AG04450 (cell line): Measurements from ENCODE around the gene CSGALNACT2. TPM values are rescaled to one million over a fixed set of nuclear protein-coding genes. Genes with fewer than 3 reads are reported as not detected.
A peak's percentile ranks its signal among the peaks of the same experiment; 100 is the strongest.
"Not testable (repeated sequence)": the region's sequence is repeated elsewhere in the genome, so short reads cannot be mapped to it uniquely, and the experiment has no call there.

Experiments used
- CTCF ChIA-PET: fragments of 300-600, 350-600 bp; formaldehyde crosslinking; extraction: SDS; loops from one replicate; lab custom pipeline; 2022; ENCODE audit warnings: antibody characterized with exemption, inconsistent platforms; lab: Charles Lee
- POLR2A ChIA-PET: fragments of 350-600 bp; formaldehyde crosslinking; extraction: SDS; loops from one replicate; lab custom pipeline; 2021; ENCODE audit warnings: antibody characterized with exemption, inconsistent platforms; lab: Yijun Ruan, JAX
- DNase-seq: peaks from one replicate; pipeline ENCODE4 v3.0.0-alpha.2; 2011; ENCODE audit warnings: low read depth, low spot score
- H3K27ac ChIP-seq: one replicate; pipeline ENCODE4 v1.5.1; 2012; ENCODE audit warnings: low read depth, low read length, control low read depth
- H3K27me3 ChIP-seq: one replicate; pipeline ENCODE4 v1.6.0; 2012; ENCODE audit warnings: low read length; ENCODE audit not compliant: control insufficient read depth, insufficient read depth
- H3K4me3 ChIP-seq: 2 replicates; pipeline ENCODE4 v1.5.1; 2011; ENCODE audit warnings: mild to moderate bottlenecking, low read depth, low read length, control low read depth
- H3K9me3 ChIP-seq: 2 replicates; pipeline ENCODE4 v1.5.1; 2012; ENCODE audit warnings: low read length; ENCODE audit not compliant: control insufficient read depth, insufficient read depth
- polyA plus RNA-seq: library from polyadenylated mRNA; depleted of rRNA; stranded (reverse); fragments of >200 nt; gene quantifications from 2 replicates; pipeline ENCODE4 v1.2.3, GENCODE V29; 2011
- TF ChIP-seq, protein P1 (sequence below): IDR thresholded peaks from 2 replicates; pipeline ENCODE4 v1.5.1; 2011; ENCODE audit warnings: low read depth, low read length, control low read depth, inconsistent platforms

CSGALNACT2 gene
- polyA plus RNA-seq, 1 experiment, result 23.0 TPM

DNA sequence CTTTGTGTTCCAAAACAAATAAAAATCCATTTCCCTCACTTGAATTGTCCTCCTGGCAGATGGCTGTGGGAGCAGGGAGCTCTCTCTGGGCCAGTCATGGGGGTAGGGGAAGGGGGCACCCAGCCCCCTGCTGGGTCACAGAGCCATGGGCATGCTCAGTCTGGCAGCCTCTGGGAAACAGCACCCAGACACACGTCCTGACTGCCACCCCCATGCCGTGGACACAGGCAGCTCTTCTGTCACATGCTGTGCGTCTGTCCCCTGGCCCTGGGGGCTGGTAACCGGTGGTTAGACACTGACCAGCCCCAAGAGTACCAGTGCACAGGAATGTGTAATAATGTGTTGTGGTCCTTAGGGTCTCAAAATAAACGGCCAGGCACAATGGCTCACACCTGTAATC, 81.6 kb downstream of the CSGALNACT2 start:
- TF ChIP-seq, protein P1, sequence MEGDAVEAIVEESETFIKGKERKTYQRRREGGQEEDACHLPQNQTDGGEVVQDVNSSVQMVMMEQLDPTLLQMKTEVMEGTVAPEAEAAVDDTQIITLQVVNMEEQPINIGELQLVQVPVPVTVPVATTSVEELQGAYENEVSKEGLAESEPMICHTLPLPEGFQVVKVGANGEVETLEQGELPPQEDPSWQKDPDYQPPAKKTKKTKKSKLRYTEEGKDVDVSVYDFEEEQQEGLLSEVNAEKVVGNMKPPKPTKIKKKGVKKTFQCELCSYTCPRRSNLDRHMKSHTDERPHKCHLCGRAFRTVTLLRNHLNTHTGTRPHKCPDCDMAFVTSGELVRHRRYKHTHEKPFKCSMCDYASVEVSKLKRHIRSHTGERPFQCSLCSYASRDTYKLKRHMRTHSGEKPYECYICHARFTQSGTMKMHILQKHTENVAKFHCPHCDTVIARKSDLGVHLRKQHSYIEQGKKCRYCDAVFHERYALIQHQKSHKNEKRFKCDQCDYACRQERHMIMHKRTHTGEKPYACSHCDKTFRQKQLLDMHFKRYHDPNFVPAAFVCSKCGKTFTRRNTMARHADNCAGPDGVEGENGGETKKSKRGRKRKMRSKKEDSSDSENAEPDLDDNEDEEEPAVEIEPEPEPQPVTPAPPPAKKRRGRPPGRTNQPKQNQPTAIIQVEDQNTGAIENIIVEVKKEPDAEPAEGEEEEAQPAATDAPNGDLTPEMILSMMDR, result no peak
- Histone ChIP-seq H3K4me3 (no peak overlapping the region), H3K27me3 (peaks cover 28% of the 10 kb centered on the region), H3K9me3 (no peaks in the 10 kb centered on the region), H3K27ac (no peak overlapping the region)
- DNase-seq, result no peak
- ChIA-PET CTCF (no interaction called here), POLR2A (no interaction called here)

DNA sequence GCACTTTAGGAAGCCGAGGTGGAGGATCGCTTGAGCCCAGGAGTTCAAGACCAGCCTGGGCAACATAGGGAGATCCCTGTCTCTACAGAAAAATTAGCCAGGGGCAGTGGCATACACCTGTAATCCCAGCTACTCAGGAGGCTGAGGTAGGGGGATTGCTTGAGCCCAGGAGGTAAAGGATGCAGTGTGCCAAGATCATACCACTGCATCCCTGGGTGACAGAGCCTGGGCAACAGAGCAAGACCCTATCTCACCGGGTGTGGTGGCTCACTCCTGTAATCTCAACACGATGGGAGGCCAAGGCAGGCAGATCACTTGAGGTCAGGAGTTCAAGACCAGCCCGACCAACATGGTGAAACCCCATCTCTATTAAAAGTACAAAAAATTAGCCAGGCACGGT, 82.0 kb downstream of the CSGALNACT2 start:
- DNase-seq, H3K9me3 ChIP-seq, POLR2A ChIA-PET, H3K4me3 ChIP-seq, CTCF ChIA-PET, H3K27ac ChIP-seq: not testable (repeated sequence)
- H3K27me3 ChIP-seq, result peaks cover 28% of the 10 kb centered on the region

DNA sequence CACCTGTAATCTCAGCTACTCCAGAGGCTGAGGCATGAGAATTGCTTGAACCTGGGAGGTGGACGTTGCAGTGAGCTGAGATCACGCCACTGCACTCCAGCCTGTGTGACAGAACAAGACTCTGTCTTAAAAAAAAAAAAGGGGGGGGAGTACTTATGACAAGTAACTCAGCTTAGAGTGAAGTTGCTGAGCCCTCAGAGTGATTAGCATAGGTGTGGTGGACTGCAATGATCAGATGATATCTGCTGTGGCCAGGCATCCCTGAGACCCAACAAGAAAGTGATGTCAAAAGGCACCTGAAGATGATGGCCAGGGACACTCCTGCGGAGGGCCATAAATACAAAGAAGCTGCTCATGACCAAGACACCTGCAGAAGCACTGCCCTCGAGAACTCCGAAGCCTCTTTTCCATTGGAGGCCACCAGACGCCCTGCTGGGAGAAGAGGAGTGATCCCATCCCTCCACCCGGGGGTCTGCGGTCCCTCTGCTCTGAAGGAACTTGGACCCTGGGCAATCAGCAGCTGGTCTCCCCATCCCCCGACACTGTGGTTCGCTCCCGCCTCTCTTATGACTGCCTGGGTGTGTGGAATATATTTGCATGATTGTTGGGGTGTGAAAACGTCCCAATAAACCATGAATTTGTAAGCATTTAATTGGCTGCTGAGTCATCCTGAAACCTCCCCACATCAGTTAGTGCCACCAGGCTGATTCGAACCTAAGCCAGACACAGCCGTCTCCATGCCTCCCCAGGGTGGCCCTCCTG, 82.6 kb downstream of the CSGALNACT2 start:
- peaks cover 28% of the 10 kb centered on the region for H3K27me3 ChIP-seq
- no peaks in the 10 kb centered on the region for H3K9me3 ChIP-seq
- no peak overlapping the region for H3K4me3 ChIP-seq
- ChIA-PET POLR2A (no interaction called here), CTCF (interaction anchor here (0.6 to 1.0 kb wide), 2 partner anchors 17 to 128 kb away, joined by 3 read pairs; no protein-coding TSS in a partner anchor)
- DNase-seq, result no peak
- H3K27ac ChIP-seq, result no peak overlapping the region
- TF ChIP-seq, protein P1, result no peak

DNA sequence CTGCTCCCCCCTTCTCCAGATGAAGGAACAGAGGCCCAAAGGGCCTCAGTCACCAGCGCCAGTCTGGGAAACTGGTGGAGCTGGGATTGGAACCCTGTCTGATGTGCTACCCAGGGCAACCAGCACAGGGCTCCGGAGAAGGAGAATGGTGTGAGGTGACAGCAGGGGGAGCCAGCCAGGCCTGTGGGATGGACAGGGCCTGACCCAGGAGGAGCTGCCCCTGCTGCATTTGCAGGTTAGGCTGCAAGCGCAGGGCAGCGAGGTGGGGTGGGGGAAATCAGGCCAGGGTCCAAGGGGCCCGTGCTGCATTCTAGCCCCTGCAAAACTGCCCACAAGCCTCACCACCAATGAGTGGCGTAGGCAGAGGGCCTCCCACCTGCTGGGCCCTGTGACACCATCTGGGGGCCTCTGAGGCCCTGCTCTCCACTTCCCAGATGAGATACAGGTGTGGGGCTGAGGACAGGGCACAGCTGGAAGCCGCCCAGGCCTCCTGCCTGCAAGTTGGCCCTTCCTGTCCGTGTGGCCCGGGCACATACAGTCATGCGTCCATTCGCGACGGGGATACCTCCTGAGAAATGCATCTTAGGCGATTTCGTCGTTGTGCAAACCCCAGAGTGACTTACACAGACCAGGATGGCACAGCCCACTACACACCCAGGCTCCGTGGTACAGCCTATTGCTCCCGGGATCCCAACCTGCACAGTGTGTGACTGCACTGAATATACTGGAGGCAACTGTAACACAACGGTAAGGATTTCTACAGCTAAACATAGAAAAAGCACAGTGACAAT, 83.4 kb downstream of the CSGALNACT2 start:
- ChIA-PET POLR2A (no interaction called here), CTCF (interaction anchor here (1.0 kb wide), 1 partner anchor 127 kb away, joined by 3 read pairs; no protein-coding TSS in a partner anchor)
- Histone ChIP-seq H3K9me3 (no peaks in the 10 kb centered on the region), H3K27me3 (peaks cover 24% of the 10 kb centered on the region), H3K27ac (no peak overlapping the region), H3K4me3 (no peak overlapping the region)
- DNase-seq, result no peak
- TF ChIP-seq, protein P1, result peak; percentile 18; the same call in 1 of the 2 replicates

DNA sequence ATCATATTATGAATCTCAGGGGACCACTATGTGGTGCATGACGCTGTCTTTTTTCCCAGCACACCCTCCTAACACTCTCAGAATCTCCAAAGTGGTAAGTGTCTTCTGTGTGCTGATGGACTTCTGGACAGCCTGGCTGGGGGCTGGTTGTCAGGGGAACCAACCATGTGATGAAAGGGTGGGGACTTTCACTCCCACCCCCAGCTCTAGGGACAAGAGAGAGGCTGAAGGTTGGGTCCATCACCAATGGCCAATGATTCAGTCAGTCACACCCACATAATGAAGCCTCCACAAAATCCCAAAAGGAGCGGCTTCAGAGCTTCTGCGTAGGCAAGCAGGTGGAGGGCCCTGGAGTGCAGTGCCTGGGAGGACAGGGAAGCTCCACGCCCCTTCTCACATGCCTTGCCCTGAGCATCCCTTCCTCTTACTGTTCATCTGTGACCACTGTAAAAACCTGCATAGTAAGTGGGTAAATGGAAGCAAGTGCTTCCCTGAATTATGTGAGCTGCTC, 84.0 kb downstream of the CSGALNACT2 start:
- ChIA-PET POLR2A (no interaction called here), CTCF (no interaction called here)
- H3K9me3 ChIP-seq, result no peaks in the 10 kb centered on the region
- no peak overlapping the region for H3K4me3 ChIP-seq
- DNase-seq, result no peak
- TF ChIP-seq, protein P1, result no peak
- no peak overlapping the region for H3K27ac ChIP-seq
- peaks cover 24% of the 10 kb centered on the region for H3K27me3 ChIP-seq
